Midbrain (tissue), 1 donor: ENCODE measurements around the gene STARD9.
"Not testable (repeated sequence)": the region's sequence is repeated elsewhere in the genome, so short reads cannot be mapped to it uniquely, and the experiment has no call there.

Source experiments
- DNase-seq: peaks from one replicate; lab custom pipeline; 2025; lab: John Stamatoyannopoulos, UW

Gene STARD9

GRCh38 chr15:42730135-42730534 is 154.7 kb downstream of the STARD9 start:
- DNase-seq = no peak

GRCh38 chr15:42730536-42730935 is 155.1 kb downstream of the STARD9 start:
- no peak for DNase-seq

GRCh38 chr15:42731461-42731860 is 156.1 kb downstream of the STARD9 start:
- DNase-seq = no peak

GRCh38 chr15:42732095-42732827 is 156.9 kb downstream of the STARD9 start:
- DNase-seq = no peak

- DNase-seq = no peak
Observed at GRCh38 chr15:42733027-42733426, 157.6 kb downstream of the STARD9 start.

GRCh38 chr15:42734076-42734672 is 158.8 kb downstream of the STARD9 start:
- no peak for DNase-seq

- DNase-seq = no peak
Observed at GRCh38 chr15:42735382-42736165, 160.2 kb downstream of the STARD9 start.

GRCh38 chr15:42736178-42736792 is 160.9 kb downstream of the STARD9 start:
- DNase-seq = no peak

GRCh38 chr15:42736793-42737528 is 161.6 kb downstream of the STARD9 start, which contains the start of gene CDAN1:
Gene CDAN1 (minus strand): TSS chr15:42737128. CDS start chr15:42737102, 26 bp downstream.
- DNase-seq = peak; percentile 82

GRCh38 chr15:42737529-42738328 is 162.3 kb downstream of the STARD9 start:
- DNase-seq = no peak

- DNase-seq = no peak
Observed at GRCh38 chr15:42741710-42742109, 166.3 kb downstream of the STARD9 start.

GRCh38 chr15:42742149-42742548 is 166.7 kb downstream of the STARD9 start:
- DNase-seq = no peak

- DNase-seq = no peak
Observed at GRCh38 chr15:42744195-42744594, 168.8 kb downstream of the STARD9 start.

GRCh38 chr15:42749266-42749665 is 173.9 kb downstream of the STARD9 start:
- DNase-seq = no peak

- no peak for DNase-seq
Observed at GRCh38 chr15:42750306-42750705, 174.9 kb downstream of the STARD9 start.

GRCh38 chr15:42759093-42759492 is 183.7 kb downstream of the STARD9 start:
- no peak for DNase-seq

- DNase-seq = no peak
Observed at GRCh38 chr15:42760759-42761158, 185.4 kb downstream of the STARD9 start.

- DNase-seq = not testable (repeated sequence)
Observed at GRCh38 chr15:42761813-42762212, 186.4 kb downstream of the STARD9 start.

- DNase-seq = not testable (repeated sequence)
Observed at GRCh38 chr15:42764154-42764731, 188.8 kb downstream of the STARD9 start.

- DNase-seq = not testable (repeated sequence)
Observed at GRCh38 chr15:42766109-42766508, 190.7 kb downstream of the STARD9 start.
